NOMO-1 (cell line): Measurements from ENCODE around the gene KCNMA1.
A peak's percentile ranks its signal among the peaks of the same experiment; 100 is the strongest.
"Not testable (repeated sequence)": the region's sequence is repeated elsewhere in the genome, so short reads cannot be mapped to it uniquely, and the experiment has no call there.

Experiments used
- DNase-seq, 2 experiments: peaks; one replicate each; lab custom pipeline; 2025; ENCODE audit not compliant: unreplicated experiment in 2 of 2; lab: John Stamatoyannopoulos, UW

Gene KCNMA1

GRCh38 chr10:77637532-77638320 lies at the start of gene KCNMA1:
KCNMA1 (minus strand) TSS chr10:77637808.
- peak in 1 of 2 experiments; percentile 3 for DNase-seq

DNA sequence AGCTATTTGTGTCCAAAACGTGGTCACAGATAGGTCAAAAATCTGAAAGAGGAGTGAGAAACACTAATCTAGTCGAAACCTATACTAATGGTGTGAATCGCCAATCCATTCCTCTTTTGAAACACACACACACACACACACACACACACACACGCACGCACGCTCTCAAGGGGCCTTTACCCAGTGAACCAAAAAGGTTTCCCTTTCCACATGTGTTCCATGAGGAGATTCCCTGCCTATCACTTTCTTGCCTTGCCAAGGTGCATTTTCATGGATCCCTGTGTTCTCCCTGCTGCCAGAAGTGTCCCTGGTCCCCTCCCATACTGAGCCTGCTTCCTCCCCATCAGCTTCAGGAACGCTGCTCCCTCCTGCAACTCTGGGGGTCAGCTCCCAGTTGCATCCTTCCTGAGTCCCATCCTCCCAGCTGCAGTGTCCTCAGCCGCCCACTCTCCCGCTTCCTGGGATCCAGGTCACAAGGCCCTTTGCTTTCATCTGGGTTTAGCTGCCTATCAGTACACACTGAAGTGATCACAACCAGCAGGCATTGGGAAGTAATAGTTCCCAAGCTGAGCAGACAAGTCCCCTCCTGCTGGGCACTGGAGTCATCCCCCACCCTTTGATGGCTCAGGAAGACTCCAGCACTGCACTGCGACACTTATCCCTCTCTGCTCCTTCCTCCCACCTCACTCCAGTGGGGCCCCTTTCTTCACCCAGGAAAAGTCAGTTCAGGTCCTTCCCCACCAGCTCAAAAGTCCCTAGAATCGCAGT lies 49.2 kb upstream of the KCNMA1 start:
- DNase-seq = no peak

DNA sequence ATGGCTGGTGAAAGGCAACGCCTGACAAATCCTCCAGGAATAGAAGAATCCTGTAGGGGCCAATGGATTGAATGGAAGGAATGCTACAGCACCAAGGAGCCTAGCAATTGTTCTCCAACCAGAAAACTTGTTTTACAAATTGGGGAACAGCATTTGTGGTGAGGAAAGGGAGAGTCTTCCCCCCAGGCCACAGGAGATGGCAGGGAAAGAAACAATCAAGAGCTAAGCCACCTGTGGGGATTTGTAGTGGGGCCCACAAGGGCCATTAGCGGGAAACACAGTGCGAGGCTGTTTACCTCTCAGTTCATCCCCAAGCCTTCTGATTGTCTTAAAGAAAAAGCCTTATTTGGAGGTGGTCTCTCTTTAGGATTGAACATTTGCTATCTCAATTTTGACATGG lies 48.5 kb upstream of the KCNMA1 start:
- no peak for DNase-seq

DNA sequence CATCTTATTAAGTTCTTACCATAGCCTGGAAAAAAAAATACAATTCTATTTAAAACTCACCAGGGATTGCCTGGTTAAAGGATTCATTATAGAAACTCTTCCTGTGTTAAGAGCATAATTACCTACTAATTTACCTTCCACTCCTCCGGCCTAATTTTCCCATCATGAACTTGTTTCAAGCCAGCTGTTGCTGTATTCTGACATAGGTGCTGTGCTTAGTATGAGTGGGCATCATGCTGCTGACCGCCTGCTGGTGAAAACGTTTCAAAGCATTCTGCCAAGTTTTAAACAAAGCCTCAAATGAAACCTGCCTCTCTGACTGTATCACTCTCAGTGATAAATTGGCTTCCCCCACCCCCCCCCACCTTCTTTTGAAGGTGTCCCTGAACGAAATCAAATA lies 47.8 kb upstream of the KCNMA1 start:
- DNase-seq = no peak

GRCh38 chr10:77683088-77683432 lies 45.5 kb upstream of the KCNMA1 start:
- not testable (repeated sequence) for DNase-seq

DNA sequence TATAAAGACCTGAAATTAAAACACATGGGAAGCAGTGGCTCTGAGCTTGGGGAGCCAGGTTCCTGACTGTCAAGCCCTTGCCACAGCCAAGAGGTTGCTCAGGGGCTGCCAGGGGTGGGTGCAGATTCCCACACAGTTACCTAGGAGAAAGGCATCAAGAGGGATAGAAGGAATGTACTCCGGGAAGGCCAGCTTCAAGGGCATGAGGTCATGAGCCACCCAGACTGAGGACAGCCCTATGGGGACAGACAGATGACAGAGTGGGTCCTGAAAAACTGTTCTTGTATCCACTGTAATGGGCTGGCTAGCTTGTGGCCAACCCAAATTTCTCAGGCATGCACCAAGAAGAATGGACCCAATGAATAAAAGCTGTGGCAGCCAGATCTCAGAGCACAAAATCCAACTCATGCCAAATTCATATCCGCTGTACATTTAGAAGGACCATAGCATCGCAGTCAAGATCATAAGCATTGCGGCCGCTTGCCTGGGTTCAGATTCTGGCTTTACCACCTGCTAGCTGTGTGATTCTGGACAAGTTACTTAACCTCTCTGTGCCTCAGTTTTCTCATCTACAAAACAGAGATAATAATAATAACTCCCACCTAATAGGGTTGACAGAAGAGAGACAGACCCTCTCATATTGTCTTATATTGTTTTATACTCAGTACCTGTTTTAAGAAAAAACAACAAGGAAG lies 44.9 kb upstream of the KCNMA1 start:
- no peak for DNase-seq

DNA sequence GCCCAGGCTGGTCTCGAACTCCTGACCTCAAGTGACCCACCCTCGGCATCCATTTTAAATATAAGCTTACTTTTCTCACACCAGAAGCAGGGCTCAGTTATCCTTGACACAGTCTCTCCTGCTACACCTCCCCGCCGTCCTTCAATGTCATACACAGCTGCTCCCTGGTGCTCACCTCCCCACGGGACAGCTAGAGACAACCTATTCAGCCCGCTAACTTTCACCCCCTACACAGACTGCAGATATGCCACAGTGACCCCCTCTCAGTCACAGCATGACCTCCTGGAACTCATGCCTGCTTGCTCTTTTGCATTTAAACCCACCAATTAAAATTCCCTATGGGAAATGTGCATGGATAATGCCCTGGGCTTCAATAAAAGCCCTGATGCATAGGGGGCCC lies 44.2 kb upstream of the KCNMA1 start:
- DNase-seq = no peak

- DNase-seq = no peak
Observed at GRCh38 chr10:77680811-77681210, 43.2 kb upstream of the KCNMA1 start.

GRCh38 chr10:77680065-77680464 lies 42.5 kb upstream of the KCNMA1 start:
- DNase-seq = no peak

GRCh38 chr10:77679217-77679616 lies 41.6 kb upstream of the KCNMA1 start:
- DNase-seq = no peak

- no peak for DNase-seq
Observed at GRCh38 chr10:77678146-77678545, 40.5 kb upstream of the KCNMA1 start.

DNA sequence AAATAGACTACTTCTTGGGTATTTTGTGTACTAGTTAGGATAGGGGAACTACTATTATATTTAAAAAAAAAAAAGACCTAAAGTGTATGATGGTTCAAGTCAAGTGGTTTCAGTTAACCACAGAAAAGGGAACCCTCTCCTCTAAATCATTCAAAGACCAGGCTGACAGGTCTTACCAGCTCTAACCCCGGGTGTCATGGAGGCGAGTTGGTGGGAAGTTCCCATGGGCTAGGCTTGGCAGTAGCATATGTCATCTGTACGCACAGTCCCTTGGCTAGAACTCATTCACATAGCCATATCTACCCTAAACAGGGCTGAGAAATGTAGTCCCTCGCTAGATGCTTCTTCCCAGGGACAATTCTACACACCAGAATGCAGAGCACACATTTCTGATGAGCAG lies 37.7 kb upstream of the KCNMA1 start:
- DNase-seq = peak; percentile 62 to 76

GRCh38 chr10:77673515-77674140 lies 36.0 kb upstream of the KCNMA1 start:
- no peak for DNase-seq

- DNase-seq = no peak
Observed at GRCh38 chr10:77673101-77673500, 35.5 kb upstream of the KCNMA1 start.

- no peak for DNase-seq
Observed at GRCh38 chr10:77671594-77672252, 34.1 kb upstream of the KCNMA1 start.

DNA sequence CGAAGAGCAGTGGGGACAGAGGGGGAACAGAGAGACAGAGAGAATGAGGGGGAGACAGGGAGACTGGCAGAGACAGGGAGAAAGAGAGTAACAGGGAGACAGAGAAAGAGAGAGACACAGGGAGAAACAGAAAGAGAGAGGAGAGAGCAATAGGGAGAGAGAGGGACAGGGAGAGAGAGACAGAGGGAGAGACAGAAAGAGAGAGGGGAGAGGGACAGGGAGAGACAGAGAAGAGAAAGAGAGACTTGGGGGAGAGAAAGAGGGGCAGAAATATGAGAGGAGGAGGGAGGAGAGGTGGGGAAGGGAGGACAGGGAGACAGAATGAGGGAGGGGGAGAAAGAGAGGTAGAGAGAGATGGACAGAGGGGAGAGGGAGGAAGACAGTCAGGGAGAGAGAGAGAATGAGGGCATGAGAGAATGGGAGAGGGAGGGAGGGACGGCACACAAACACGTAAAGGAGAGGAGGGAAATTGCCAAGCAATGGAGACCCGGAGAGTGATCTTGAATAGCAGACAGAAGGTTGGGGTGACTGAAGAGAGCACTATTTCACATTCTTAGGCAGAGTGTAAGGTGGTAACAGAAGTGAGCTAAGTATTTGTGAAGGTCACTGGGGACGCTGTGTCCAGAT lies 33.3 kb upstream of the KCNMA1 start:
- DNase-seq = no peak

DNA sequence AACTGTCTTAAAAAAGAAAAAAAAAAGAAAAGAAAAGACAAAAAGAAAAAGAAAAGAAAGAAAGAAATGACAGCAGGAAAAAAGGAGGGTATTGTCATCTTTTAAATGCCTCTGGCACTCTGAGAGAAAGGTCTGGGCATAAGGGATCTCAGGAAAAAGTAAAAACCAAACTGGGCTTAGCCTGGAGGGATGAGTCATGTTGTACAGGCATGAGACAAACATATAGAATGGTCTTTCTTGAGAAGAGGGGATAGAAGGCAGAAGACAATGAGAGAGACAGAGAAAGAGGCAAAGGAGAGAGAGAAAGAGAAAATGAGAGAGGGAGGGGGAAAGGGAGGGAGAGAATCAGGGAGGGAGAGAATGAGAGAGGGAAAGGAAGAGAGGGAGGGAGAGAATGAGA lies 32.3 kb upstream of the KCNMA1 start:
- no peak for DNase-seq

DNA sequence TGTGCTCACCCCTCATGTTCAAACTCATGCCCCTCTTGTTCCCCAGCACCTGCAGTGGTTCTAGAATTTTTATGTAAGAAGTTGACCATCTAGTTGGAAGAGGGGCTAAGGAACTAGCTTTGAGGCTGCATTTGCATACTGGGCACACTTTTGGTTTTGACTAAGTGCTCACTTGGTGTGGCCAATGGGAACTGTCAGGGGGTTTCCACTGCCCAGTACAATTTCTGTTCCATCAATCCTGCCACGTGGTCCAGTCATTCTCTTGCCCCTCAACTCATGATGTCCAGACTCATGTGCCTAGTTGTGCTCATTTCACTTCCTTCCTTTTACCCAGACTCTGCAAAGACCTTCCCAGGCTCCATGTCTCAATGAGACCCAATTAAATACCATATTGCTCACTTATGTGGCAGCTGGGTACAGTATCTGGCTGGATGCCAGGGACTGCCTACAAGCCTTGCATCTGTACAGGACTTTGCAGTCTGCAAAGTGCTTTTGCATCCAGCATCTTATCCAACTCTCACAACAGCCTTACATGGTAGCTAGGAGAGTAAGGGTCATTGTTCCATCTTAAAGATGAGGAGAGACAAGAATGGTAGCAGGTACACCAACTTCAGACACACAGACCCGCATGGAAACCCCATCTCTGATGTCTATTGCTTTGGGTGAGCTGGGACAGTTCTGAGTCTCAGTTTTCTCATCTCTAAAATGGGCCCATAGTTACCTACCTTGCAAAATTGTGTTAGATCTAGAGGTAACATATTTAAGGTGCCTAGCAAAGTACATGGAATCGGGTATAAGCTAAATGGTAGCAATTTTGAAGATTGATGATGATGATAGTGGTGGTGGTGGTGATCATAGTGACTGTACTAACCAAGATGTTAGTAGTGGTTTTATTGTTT lies 30.1 kb upstream of the KCNMA1 start:
- no peak for DNase-seq

DNA sequence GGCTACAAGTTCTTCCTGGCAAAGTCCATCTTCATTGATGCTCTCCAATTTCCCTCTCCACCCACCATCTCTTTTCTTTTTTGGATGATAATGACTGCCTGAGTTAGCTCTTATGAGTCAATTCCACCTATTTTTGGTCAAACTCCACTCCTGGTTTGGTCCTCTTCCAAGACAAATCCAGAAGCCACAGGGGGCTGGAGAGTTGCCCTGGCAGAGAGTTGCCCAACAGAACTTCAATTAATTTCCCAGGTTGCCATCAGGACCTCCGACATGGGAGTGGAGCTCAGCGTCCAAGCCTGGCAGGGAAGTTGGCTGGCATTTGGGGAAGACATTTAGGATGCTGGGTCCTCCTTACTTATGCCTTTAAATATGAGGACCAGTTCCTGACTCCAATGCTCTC lies 29.2 kb upstream of the KCNMA1 start:
- no peak for DNase-seq
